C1 segment of cervical spinal cord (tissue), 14 donors: Measurements from ENCODE around the gene NOC2L.

Experiments
- DNase-seq, 14 donors: peaks; one replicate each; lab custom pipeline; 2025; lab: John Stamatoyannopoulos, UW

Gene NOC2L

GRCh38 chr1:942864-943533, 16.1 kb downstream of the NOC2L start:
- DNase-seq = no peak

DNA sequence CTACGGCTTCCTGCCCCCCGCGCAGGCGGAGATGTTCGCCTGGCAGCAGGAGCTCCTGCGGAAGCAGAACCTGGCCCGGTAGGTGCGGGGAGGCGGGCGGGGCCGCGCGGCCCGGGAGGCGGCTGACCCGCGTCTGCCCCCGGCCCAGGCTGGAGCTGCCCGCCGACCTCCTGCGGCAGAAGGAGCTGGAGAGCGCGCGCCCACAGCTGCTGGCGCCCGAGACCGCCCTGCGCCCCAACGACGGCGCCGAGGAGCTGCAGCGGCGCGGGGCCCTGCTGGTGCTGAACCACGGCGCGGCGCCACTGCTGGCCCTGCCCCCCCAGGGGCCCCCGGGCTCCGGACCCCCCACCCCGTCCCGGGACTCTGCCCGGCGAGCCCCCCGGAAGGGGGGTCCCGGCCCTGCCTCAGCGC, 16.6 kb downstream of the NOC2L start:
- DNase-seq = no peak

DNA sequence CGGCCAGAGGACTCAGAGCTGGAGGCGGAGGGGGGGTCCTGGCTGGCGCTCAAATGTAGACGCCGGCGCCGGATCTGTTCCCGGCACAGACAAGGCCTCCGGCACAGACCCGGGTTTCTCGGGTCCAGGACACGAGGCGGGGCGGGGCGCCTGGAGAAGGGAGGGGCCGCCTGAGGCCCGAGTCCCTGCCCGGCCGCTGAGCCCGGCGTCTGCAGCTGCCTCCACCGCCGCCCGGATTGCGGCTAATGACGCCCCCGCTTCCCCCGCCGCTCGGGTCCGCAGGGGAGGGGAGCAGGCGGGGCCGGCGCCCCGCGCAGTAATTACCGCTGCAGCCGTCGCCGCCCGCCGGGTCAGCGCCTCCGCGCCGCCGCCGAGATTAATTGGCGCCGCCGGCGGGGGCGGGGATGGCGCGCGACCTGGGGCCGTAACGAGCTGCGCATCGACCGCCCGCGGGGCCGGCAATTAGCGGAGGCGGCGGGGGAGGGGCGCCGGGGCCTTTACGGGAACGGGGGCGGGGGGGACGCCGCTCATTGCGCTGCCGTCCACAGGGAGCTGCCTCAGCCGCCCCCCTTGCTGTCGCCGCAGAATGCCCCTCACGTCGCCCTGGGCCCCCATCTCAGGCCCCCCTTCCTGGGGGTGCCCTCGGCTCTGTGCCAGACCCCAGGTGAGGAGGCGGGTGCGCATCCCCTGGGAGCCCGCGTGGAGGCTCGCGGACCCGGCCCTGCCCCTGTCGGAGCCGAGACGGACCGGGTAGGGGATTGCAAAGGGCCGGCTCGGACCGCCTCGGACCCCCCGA, 17.3 kb downstream of the NOC2L start:
- DNase-seq = peak in 5 of 14 donors; percentile 5 to 66 (median 16)

DNA sequence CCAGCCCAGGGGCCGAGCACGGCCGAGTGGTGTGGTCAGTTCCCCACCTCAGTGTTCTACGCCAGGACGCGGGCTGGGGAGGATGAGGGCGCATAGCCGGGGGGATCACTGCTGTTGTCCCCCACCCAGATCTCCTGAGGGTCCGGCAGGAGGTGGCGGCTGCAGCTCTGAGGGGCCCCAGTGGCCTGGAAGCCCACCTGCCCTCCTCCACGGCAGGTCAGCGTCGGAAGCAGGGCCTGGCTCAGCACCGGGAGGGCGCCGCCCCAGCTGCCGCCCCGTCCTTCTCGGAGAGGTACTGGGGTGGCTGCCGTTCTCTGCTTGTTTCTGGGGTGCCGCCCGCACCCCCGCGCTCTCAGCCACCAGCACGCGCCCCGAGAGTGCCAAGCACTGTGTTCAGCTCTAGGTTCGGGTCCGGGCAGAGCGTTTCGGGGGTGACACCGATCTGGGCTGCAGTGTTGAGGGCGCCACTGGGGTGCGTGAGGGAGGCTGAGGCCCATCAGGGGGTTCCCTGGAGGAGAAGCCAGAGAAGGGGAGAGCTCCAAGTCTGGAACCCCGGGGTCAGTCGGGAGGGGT, 18.0 kb downstream of the NOC2L start:
- no peak for DNase-seq

GRCh38 chr1:940107-941014, 18.7 kb downstream of the NOC2L start:
- DNase-seq = peak in 8 of 14 donors; percentile 20 to 67 (median 40)

- DNase-seq = no peak
Observed at GRCh38 chr1:939511-940106, 19.4 kb downstream of the NOC2L start.

- DNase-seq = no peak
Observed at GRCh38 chr1:938711-939489, 20.2 kb downstream of the NOC2L start.

DNA sequence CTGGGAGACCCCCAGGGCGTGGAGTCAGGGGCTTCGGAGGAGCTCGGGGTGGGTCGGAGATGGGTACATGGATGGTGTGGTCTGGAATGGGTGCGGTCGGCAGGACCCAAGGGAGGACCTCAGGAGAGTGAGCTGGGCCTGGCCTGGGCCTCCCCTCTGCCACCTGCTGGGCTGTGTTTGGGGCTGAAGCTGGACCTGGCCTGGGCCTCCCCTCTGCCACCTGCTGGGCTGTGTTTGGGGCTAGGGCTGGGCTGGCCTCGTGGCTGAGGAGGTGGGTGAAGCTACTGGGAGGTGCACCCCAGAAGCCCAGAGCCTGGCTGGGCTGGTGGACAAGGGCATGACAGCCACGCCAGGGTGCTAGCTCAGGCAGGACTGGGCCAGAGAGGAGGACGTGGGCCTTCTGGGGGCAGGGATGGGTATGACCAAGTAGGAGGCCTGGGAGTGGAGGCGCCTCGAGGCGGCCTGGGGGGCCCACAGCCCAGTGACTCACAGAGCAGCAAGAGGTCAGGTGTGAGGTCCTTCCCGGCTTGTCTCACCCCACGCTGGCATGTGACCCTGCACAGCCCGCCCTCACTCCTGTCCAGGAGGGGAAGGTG, 20.9 kb downstream of the NOC2L start:
- peak in 1 of 14 donors; percentile 72 for DNase-seq

GRCh38 chr1:937521-937920, 21.5 kb downstream of the NOC2L start:
- DNase-seq = no peak

DNA sequence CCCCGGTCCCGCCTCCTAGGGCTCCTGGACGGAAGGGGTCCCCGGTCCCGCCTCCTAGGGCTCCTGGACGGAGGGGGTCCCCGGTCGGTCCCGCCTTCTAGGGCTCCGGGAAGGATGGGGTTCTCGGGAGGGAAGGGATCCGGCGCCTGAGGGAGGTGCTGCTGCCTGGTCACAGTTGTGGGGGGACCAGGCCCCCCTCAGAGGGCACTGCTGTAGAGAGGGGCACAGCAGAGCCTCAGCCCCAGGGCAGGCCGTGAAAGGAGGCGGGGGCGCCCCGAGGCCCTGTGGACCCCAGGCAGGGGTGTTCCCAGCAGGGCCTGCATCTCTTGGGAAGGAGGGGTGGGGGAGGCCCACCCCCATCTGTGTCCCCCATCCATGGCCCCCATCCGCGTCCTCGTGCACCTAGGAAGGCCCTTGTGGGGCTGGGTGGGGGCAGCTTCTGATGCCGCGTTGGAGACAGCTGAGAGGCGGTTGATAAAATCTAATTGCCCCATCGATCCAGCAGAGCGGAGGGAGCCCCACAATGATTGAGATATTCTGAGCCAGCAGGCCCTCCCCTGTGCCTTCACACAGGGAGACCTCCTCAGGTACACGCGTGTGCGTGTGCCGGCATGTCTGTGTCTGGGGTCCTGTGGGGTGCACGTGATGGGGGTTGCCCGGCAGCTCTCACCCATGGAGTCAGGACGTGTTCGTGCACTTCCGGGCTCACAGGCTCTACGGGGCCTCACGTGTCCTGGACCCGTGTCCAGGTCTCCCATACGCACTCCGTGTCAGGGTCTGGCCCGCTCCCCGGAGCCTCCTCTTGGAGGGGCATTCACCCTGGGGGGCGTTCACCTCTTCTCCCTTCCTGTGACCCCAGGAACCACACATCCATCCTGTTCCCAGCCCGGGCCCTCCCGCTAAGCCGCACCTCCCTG, 22.4 kb downstream of the NOC2L start:
- no peak for DNase-seq

- DNase-seq = no peak
Observed at GRCh38 chr1:935751-936231, 23.3 kb downstream of the NOC2L start.

GRCh38 chr1:934991-935750, 23.9 kb downstream of the NOC2L start:
- no peak for DNase-seq

DNA sequence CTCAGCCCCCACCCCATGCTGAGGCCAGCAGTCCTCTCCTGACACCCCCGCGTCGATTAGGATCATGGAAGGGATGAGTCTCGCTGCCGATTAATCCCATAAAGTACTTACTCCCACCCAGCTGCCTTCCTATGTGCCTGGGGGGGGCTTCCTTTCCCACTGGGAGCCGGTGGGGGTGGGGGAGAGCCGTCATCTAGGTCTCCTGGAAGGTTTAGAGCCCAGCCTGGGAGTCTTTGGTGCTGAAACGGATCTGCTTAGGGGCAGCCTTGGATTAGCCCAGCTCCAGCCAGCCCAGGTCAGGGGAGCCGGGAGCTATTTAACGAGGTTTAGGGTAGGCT, 25.5 kb downstream of the NOC2L start:
- DNase-seq = no peak

- no peak for DNase-seq
Observed at GRCh38 chr1:932776-933602, 26.1 kb downstream of the NOC2L start.

DNA sequence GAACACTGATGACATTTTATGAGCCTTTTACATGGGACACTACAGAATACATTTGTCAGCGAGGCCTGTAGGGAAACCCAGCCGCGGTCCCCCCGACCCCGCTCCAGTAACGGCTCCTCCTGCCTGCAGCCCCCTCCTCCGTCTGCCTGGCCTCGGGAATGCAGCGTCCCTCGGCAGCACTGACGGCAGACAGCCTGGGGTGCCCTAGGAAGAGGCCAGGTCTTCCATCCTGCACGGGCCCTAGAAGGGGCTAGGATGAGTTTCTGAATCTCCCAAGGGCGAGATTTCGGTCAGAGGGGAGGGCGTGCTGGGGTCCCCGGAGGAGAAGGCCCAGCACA, 26.9 kb downstream of the NOC2L start:
- DNase-seq = no peak

GRCh38 chr1:931380-932172, 27.5 kb downstream of the NOC2L start:
- no peak for DNase-seq
